ENCODE measurements around the gene RFX8.

- TF ChIP-seq POLR2A (IDR thresholded peaks at IDR 0.05) = no peak
- TF ChIP-seq, protein P1, sequence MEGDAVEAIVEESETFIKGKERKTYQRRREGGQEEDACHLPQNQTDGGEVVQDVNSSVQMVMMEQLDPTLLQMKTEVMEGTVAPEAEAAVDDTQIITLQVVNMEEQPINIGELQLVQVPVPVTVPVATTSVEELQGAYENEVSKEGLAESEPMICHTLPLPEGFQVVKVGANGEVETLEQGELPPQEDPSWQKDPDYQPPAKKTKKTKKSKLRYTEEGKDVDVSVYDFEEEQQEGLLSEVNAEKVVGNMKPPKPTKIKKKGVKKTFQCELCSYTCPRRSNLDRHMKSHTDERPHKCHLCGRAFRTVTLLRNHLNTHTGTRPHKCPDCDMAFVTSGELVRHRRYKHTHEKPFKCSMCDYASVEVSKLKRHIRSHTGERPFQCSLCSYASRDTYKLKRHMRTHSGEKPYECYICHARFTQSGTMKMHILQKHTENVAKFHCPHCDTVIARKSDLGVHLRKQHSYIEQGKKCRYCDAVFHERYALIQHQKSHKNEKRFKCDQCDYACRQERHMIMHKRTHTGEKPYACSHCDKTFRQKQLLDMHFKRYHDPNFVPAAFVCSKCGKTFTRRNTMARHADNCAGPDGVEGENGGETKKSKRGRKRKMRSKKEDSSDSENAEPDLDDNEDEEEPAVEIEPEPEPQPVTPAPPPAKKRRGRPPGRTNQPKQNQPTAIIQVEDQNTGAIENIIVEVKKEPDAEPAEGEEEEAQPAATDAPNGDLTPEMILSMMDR (IDR thresholded peaks at IDR 0.05) = no peak
Measured at GRCh38 chr2:101379091-101379490, 95.8 kb downstream of the RFX8 start.
